GM12801 (cell line): ENCODE data around the gene IFT122.

Experiments
- TF ChIP-seq, protein P1 (sequence below): IDR thresholded peaks from one replicate; pipeline ENCODE4 v1.5.1; 2011; ENCODE audit warnings: control low read depth; ENCODE audit not compliant: insufficient read length; ENCODE audit errors: extremely low read depth

Gene IFT122

DNA sequence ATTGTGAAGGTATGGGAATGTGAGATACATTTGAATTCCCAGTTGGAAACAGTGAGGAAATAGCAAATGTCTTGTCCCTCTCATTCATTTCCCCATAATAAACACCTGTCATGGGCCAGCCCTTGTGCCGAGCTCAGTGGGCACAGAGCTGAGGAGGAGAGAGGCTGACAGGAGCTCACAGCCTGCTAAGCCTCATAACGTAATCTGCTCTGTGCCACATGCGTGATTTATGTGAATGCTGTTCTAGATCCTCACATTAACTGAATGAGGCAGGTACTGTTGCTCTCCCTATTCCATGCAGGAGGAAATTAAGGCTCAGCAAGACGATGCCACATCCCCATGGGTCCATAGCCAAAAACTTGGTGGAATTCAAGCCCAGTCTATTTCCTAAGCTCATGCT, 53.2 kb downstream of the IFT122 start:
- TF ChIP-seq, protein P1, sequence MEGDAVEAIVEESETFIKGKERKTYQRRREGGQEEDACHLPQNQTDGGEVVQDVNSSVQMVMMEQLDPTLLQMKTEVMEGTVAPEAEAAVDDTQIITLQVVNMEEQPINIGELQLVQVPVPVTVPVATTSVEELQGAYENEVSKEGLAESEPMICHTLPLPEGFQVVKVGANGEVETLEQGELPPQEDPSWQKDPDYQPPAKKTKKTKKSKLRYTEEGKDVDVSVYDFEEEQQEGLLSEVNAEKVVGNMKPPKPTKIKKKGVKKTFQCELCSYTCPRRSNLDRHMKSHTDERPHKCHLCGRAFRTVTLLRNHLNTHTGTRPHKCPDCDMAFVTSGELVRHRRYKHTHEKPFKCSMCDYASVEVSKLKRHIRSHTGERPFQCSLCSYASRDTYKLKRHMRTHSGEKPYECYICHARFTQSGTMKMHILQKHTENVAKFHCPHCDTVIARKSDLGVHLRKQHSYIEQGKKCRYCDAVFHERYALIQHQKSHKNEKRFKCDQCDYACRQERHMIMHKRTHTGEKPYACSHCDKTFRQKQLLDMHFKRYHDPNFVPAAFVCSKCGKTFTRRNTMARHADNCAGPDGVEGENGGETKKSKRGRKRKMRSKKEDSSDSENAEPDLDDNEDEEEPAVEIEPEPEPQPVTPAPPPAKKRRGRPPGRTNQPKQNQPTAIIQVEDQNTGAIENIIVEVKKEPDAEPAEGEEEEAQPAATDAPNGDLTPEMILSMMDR: no peak

DNA sequence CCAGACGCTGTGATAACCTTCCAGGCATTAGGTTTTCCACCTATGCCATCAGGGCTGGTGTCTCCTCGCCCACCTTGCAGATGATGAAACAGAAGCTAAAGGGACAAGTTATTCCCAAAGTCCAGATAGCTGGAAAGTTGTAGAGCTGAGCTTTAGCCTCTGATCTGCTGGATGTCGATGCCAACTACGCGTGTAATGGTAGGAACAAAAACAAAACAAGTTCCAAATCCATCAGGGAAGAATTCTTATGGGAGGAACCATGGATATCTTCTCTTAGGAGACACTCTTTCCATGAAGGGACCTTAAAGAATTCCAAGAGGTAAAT, 60.3 kb downstream of the IFT122 start:
- TF ChIP-seq, protein P1: no peak

DNA sequence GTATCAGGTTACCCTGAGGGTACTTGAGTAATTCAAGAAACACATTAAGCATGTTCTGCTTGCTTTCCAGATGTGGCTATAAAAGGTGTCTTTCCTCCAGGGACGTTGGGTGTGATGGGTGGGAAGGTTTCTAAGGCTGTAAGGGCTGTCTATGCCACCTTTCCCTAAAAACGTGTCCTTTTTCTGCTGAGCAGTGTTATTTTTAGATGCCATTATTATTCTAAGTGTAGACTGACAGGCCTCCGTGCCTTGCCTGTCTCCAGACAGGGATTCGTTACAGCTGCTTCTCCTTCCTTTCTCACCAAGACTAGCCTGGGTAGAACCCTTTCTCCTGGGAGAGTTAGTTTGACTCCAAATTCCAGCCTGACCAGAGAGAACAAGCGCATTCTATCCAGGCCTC, 61.6 kb downstream of the IFT122 start:
- TF ChIP-seq, protein P1: no peak

DNA sequence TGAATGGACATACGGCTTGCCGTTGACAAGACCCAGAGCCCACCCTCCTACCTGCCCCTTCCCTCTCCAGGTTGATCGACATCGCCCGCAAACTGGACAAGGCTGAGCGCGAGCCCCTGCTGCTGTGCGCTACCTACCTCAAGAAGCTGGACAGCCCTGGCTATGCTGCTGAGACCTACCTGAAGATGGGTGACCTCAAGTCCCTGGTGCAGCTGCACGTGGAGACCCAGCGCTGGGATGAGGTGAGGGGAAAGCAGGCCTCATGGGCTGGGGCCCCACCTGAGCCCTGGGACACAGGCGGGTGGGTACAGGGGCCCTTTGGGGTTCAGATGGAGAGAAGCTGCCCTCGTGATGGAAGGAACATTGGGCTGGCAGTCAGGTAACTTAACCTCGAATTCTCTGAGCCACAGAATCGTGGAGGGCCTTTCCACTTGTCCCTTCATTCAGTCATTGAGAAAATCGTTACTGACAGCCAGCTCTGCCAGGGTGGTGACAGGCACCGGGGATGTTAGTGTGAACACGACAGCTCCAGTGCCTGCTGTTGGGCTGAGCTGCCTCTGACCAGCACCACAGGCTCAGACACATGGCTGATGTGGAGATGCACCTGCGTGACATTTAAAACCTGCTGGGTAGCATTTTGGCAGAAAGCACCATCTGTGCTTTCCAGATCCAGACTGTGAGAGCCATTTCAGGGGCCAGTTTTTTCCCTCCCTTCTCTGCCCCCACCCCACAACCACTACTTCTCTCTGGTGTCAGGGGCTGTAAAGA, 62.8 kb downstream of the IFT122 start:
- TF ChIP-seq, protein P1: no peak

DNA sequence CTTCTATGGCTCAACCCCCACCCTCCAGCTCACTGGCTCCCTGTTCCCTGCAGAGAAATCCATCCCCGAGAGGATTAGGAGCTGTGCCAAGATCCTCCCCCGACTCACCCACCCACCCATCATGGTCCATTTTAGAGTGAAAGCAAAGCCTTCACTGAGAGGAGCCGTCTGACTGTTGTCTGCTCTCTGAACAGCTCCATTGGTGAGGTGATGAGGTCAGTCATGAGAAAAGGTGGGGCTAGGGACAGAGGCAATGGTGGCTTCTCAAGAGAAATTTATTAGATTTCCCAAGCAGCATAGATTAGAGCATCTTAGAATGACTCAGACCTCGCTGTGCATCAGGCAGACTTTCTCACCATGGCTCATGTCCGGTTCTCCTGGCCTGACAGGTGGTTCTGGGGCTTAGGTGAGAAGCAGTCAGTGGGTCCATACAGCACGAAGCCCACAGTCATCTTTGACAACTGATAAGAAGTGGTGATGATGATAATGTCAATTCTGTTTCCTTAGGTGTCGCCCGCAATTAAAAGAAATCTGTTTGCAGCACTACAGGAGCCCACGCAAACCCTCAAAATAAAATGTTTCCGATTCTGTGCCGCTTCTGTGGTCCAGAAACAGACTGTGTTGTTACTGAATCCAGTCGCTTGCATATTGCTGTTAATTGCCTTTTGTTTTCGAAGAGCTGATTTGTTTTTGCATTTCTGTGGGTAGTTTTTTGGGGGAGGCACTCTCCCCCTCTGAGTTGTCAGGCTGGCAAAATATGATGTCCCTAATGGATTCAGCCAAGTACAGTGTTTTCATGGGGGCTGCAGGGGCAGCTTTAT, 63.7 kb downstream of the IFT122 start:
- TF ChIP-seq, protein P1: no peak

DNA sequence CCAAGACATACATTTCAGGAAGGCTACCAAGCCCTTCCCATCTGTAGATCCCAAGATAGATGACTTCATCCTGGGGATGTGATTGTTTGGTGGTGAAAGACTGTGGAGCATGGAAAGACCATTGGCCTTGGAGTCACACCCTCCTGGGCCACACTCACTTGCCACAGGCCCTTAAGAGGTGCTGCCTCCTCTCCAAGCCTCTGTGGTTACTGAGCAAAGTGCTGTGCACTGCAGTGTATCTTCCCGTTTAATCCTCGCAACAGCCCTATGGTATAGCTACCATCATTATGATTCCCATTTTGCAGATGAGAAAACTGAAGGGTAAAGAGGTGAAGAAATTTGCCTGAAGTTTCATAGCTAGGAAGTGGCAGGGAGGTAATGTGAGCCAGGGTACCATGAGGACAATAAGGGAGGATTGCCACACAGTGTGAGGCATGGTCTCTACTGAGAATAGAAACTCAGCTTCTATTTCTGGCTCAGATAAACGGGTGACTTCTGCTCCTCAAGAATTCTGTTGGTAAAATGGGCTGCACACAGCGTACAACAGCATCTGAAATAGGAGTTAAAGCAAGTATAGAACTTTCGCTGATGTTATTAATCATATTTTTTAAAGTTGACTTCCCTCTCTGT, 64.6 kb downstream of the IFT122 start:
- TF ChIP-seq, protein P1: no peak

DNA sequence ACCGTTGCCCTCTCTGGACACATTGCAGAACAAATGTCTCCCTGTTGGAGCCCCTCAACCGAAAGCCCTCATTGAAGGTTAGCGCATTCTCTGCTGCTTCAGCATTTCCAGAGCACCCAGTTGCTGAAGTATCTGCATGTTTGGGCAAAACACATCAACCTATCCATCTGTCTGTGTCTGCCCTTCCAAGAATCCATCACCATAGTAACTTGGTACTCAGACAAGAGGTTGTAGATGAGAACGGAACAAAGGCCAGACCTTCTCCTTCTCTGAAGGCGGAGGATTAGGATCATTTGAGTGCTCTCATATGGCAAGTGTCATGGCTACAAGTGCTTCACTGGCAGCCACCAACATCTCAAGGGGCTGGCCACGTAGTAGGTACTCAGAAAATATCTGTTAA, 65.3 kb downstream of the IFT122 start:
- TF ChIP-seq, protein P1: no peak
